ENCODE data around the gene ADAMTSL1. TPM values are rescaled to one million over a fixed set of nuclear protein-coding genes. Genes with fewer than 3 reads are reported as not detected.

Gene ADAMTSL1
- total RNA-seq, 1 experiment from 2014 or later = not detected

- Histone ChIP-seq H3K9me3 (ENCODE audit: control insufficient read depth in 1 of 2, insufficient read depth in 1 of 2, low read depth in 1 of 2, low read length in 2 of 2) (no peaks in the 10 kb centered on the region), H3K79me2 (ENCODE audit: insufficient read depth, low read length) (no peaks in the 10 kb centered on the region), H3K4me1 (ENCODE audit: control insufficient read depth in 1 of 2, insufficient read depth in 2 of 2, low read length in 2 of 2) (no peaks in the 10 kb centered on the region), H3K9ac (ENCODE audit: low read length) (no peak overlapping the region), H3K4me3 (replicated peaks in 1 of 2; ENCODE audit: low read depth in 1 of 2, low read length in 2 of 2) (no peak overlapping the region), H3K27me3 (ENCODE audit: insufficient read depth, low read length) (no peaks in the 10 kb centered on the region), H3K36me3 (ENCODE audit: control insufficient read depth in 1 of 2, insufficient read depth in 2 of 2, low read length in 2 of 2) (no peaks in the 10 kb centered on the region), H3K9me2 (ENCODE audit: insufficient read depth) (no peaks in the 10 kb centered on the region), H3K4me2 (ENCODE audit: low read length) (no peak overlapping the region), H3K27ac (ENCODE audit: low read depth, low read length) (no peak overlapping the region), H2AFZ (ENCODE audit: low read depth, low read length, poor library complexity, severe bottlenecking) (no peak overlapping the region), H4K20me1 (ENCODE audit: insufficient read depth) (no peaks in the 10 kb centered on the region)
- ChIA-PET CTCF (no interaction called here), RAD21 (ENCODE audit: low non-redundant PET in 1 of 2, low total read pairs in 2 of 2, uncharacterized antibody in 2 of 2, unreplicated experiment in 2 of 2) (no interaction called here), POLR2A (no interaction called here)
- TF ChIP-seq EGR1 (IDR thresholded peaks at IDR 0.05; ENCODE audit: low read depth) = no peak
- no peak for TF ChIP-seq SIN3A (IDR thresholded peaks at IDR 0.05; ENCODE audit: low read depth)
- no peak for TF ChIP-seq POLR2AphosphoS5 (IDR thresholded peaks at IDR 0.05; ENCODE audit: low read depth, low read length)
- TF ChIP-seq SRF (IDR thresholded peaks at IDR 0.05; ENCODE audit: low read depth) = no peak
- TF ChIP-seq SP1 (IDR thresholded peaks at IDR 0.05; ENCODE audit: low read depth) = no peak
- TF ChIP-seq MAX (IDR thresholded peaks at IDR 0.05) = no peak
- TF ChIP-seq REST (IDR thresholded peaks at IDR 0.05; ENCODE audit: low read depth) = no peak
- TF ChIP-seq CTCF (IDR thresholded peaks at IDR 0.05 in 2 of 3, conservative IDR thresholded peaks at IDR 0.05 in 1 of 3; ENCODE audit: borderline replicate concordance in 1 of 3, insufficient read depth in 1 of 3, low read depth in 2 of 3, low read length in 2 of 3) = no peak
- TF ChIP-seq ZBTB33 (IDR thresholded peaks at IDR 0.05; ENCODE audit: extremely low read depth, insufficient replicate concordance, low read length) = no peak
- no peak for TF ChIP-seq ZNF274 (IDR thresholded peaks at IDR 0.05; ENCODE audit: low read depth, low read length)
- TF ChIP-seq JUND (IDR thresholded peaks at IDR 0.05) = no peak
- no peak for TF ChIP-seq FOSL1 (IDR thresholded peaks at IDR 0.05; ENCODE audit: low read depth)
- no peak for TF ChIP-seq RAD21 (IDR thresholded peaks at IDR 0.05; ENCODE audit: low read depth)
- no peak for TF ChIP-seq TCF7L2 (IDR thresholded peaks at IDR 0.05; ENCODE audit: borderline replicate concordance, extremely low read depth, insufficient read depth, insufficient read length)
- no peak for TF ChIP-seq CBX3 (IDR thresholded peaks at IDR 0.05; ENCODE audit: low read depth)
- no peak for TF ChIP-seq ZFX (IDR thresholded peaks at IDR 0.05)
- TF ChIP-seq EZH2 (IDR thresholded peaks at IDR 0.05) = no peak
- TF ChIP-seq ELF1 (IDR thresholded peaks at IDR 0.05; ENCODE audit: borderline replicate concordance, low read depth) = no peak
- DNase-seq (ENCODE audit: low read depth, low spot score) = no peak
- ATAC-seq = no peak
- intact Hi-C loops (cut with micrococcal nuclease) = no loop called here
- BruUV-seq (replicated peaks) = no TSS peak
Observed at GRCh38 chr9:18429070-18429469, 44.9 kb upstream of the ADAMTSL1 start.
